Spleen (tissue), 11 donors: Measurements from ENCODE around the gene RBM17. TPM values are rescaled to one million over a fixed set of nuclear protein-coding genes. Genes with fewer than 3 reads are reported as not detected.
A peak's percentile ranks its signal among the peaks of the same experiment; 100 is the strongest.

Experiments
- DNase-seq: peaks from one replicate; pipeline ENCODE4 v3.0.0-alpha.2; 2020
- H3K27ac ChIP-seq, 8 donors: fragments of 200-600 bp; sonication (generic) in 7 of 8; 1 replicate in 4 of 8; 2 replicates in 4 of 8; pipeline versions ENCODE4 v1.5.0 to v1.8.0; 2016 to 2021; ENCODE audit warnings: inconsistent platforms in 4 of 8, mild to moderate bottlenecking in 4 of 8, moderate library complexity in 1 of 8
- H3K27me3 ChIP-seq, 7 donors: fragments of 200-600 bp; sonication (generic) in 6 of 7; replicated peaks in 1 of 7; 1 replicate in 4 of 7; 2 replicates in 3 of 7; pipeline versions ENCODE4 v1.5.0 to v1.8.0; 2016 to 2021; ENCODE audit warnings: inconsistent platforms in 3 of 7, mild to moderate bottlenecking in 1 of 7
- H3K36me3 ChIP-seq, 6 donors: fragments of 200-600 bp; sonication (generic) in 5 of 6; 1 replicate in 4 of 6; 2 replicates in 2 of 6; pipeline versions ENCODE4 v1.5.0 to v1.8.0; 2016 to 2021; ENCODE audit warnings: inconsistent platforms in 2 of 6
- H3K4me1 ChIP-seq, 6 donors: fragments of 200-600 bp; sonication (generic) in 5 of 6; 1 replicate in 3 of 6; 2 replicates in 3 of 6; pipeline versions ENCODE4 v1.5.0 to v1.8.0; 2016 to 2021; ENCODE audit warnings: inconsistent platforms in 3 of 6
- H3K4me3 ChIP-seq, 8 donors: fragments of 200-600 bp; sonication (generic) in 7 of 8; 1 replicate in 4 of 8; 2 replicates in 4 of 8; pipeline versions ENCODE4 v1.5.0 to v1.8.0; 2016 to 2021; ENCODE audit warnings: inconsistent platforms in 4 of 8, mild to moderate bottlenecking in 4 of 8, moderate library complexity in 2 of 8
- H3K9me3 ChIP-seq, 8 donors: fragments of 200-600 bp; sonication (generic) in 7 of 8; 1 replicate in 4 of 8; 2 replicates in 4 of 8; pipeline versions ENCODE4 v1.5.0 to v1.8.0; 2016 to 2021; ENCODE audit warnings: inconsistent platforms in 4 of 8
- CTCF ChIP-seq, 11 experiments: fragments of 200-600 bp in 7 of 11; fragments of 450-650 bp in 4 of 11; sonication (generic) in 4 of 11; IDR thresholded peaks in 8 of 11; conservative IDR thresholded peaks in 3 of 11; 1 replicate in 7 of 11; 2 replicates in 4 of 11; pipeline versions ENCODE4 v1.4.0 to v1.8.0; 2016 to 2021; ENCODE audit warnings: antibody characterized with exemption in 11 of 11, inconsistent platforms in 4 of 11, mild to moderate bottlenecking in 1 of 11
- POLR2A ChIP-seq, 3 donors: fragments of 450-650 bp; IDR thresholded peaks; one replicate each; pipeline ENCODE4 v1.5.1; 2017; ENCODE audit warnings: antibody characterized with exemption in 3 of 3, mild to moderate bottlenecking in 1 of 3
- POLR2AphosphoS5 ChIP-seq, 3 donors: sonication (generic); formaldehyde crosslinking; IDR thresholded peaks; one replicate each; pipeline ENCODE4 v1.5.1; 2017; ENCODE audit warnings: antibody characterized with exemption in 3 of 3
- WGBS, 5 donors: extraction: QIAGEN DNeasy Blood & Tissue Kit in 3 of 5; methylation state at CpG; one replicate each; pipeline versions ENCODE4 v1.1.5 to v1.1.7; 2013 to 2018; 5-methylcytosine and 5-hydroxymethylcytosine counted together
- intact Hi-C: fragments of 100-400 bp; cut with DNase I; formaldehyde crosslinking; loops from one replicate; pipeline ENCODE4 v1.15.0; 2023; ENCODE audit warnings: low total_unique reads
- polyA plus RNA-seq, 3 donors: library from polyadenylated mRNA; stranded (reverse); fragments of 200-250 nt; gene quantifications; one replicate each; pipeline ENCODE4 v1.2.1, GENCODE V29; 2013
- total RNA-seq, 7 donors: library from RNA; depleted of rRNA in 3 of 7; stranded (reverse); fragments of >200 nt in 3 of 7; fragmentation: NEBNext Ultra II Directional in 4 of 7; extraction: Animal tissue kit (Norgen Biotek cat#: 25700) in 4 of 7; gene quantifications; one replicate each; pipeline versions ENCODE4 v1.1.0 to v1.2.1, GENCODE V29; 2016 to 2021
- donor health status: healthy with polysubstance abuse.
- donor health status: DM: no; HTN: no; CAD: no; lungs with moderate emphysema.
- donor health status: DM: no; HTN: no; CAD: no.
- donor health status: Bipolar disorder and iron deficiency.
- donor health status: healthy.
- donor health status: DM: no; HTN: no; CAD: no.
- donor health status: DM: yes; HTN: yes; CAD: no.

Gene RBM17
- total and polyA plus RNA-seq, 10 donors: 63.1 to 140 (median 111) TPM

GRCh38 chr10:6108072-6108471 lies 19.2 kb downstream of the RBM17 start:
- Histone ChIP-seq H3K9me3 (no peaks in the 10 kb centered on the region), H3K4me3 (no peak overlapping the region), H3K27me3 (no peaks in the 10 kb centered on the region), H3K36me3 (peaks cover 5 to 100% (median 80%) of the 10 kb centered on the region in 6 donors), H3K27ac (no peak overlapping the region), H3K4me1 (peaks cover 5 to 42% (median 15%) of the 10 kb centered on the region in 6 donors)
- no peak for DNase-seq
- intact Hi-C loops: loop anchor here (5.0 to 10.0 kb wide), 3 partner anchors 44 to 294 kb away; partner anchors contain the start of gene PFKFB3
- TF ChIP-seq POLR2AphosphoS5 (IDR thresholded peaks at IDR 0.05) (no peak), CTCF (IDR thresholded peaks at IDR 0.05 in 8 of 11, conservative IDR thresholded peaks at IDR 0.05 in 3 of 11) (no peak), POLR2A (IDR thresholded peaks at IDR 0.05) (no peak)
- WGBS, 5 donors: 86 to 92% (median 90%) methylated on average over 6 of the region's 6 CpGs

GRCh38 chr10:6108631-6109443 lies 20.0 kb downstream of the RBM17 start:
- Histone ChIP-seq H3K36me3 (peaks cover 7 to 100% (median 87%) of the 10 kb centered on the region in 6 donors), H3K9me3 (no peaks in the 10 kb centered on the region), H3K4me3 (no peak overlapping the region), H3K27ac (peak overlapping the region in 3 of 8 donors; percentile 4 to 37 (median 16)), H3K4me1 (peaks cover 5 to 34% (median 15%) of the 10 kb centered on the region in 6 donors), H3K27me3 (no peaks in the 10 kb centered on the region)
- 37 to 45% (median 43%) methylated on average over 12 of the region's 12 CpGs for WGBS, 5 donors
- DNase-seq: no peak
- intact Hi-C loops: loop anchor here (5.0 to 10.0 kb wide), 3 partner anchors 43 to 293 kb away; partner anchors contain the start of gene PFKFB3
- TF ChIP-seq POLR2AphosphoS5 (IDR thresholded peaks at IDR 0.05): peak in 1 of 3 donors; percentile 37
- TF ChIP-seq CTCF (IDR thresholded peaks at IDR 0.05 in 8 of 11, conservative IDR thresholded peaks at IDR 0.05 in 3 of 11): peak in 10 of 11 experiments; percentile 59 to 94 (median 81)
- TF ChIP-seq POLR2A (IDR thresholded peaks at IDR 0.05): no peak

DNA sequence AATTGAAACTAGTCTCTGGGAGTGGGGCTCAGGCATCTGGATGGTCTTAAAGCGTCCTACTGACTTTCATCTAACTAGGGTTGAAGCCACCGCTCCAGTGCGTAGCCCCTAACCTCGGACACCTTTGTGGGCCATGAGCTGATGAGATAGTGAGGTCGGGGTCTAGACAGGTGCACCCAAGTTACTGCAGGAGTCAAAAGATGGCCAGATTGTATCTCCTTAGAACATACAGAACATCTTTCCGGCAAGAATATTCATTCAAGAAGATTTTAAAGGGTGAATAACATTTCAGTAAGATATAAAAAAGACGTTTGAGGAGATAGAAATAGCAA lies 20.6 kb downstream of the RBM17 start:
- Histone ChIP-seq H3K4me1 (peaks cover 1 to 28% (median 13%) of the 10 kb centered on the region in 6 donors), H3K27me3 (no peaks in the 10 kb centered on the region), H3K4me3 (no peak overlapping the region), H3K27ac (peak overlapping the region in 3 of 8 donors; percentile 4 to 37 (median 16)), H3K9me3 (no peaks in the 10 kb centered on the region), H3K36me3 (peaks cover 7 to 100% (median 91%) of the 10 kb centered on the region in 6 donors)
- 80 to 88% (median 84%) methylated on average over 7 of the region's 7 CpGs for WGBS, 5 donors
- DNase-seq: no peak
- intact Hi-C loops: loop anchor here (5.0 to 10.0 kb wide), 3 partner anchors 43 to 293 kb away; partner anchors contain the start of gene PFKFB3
- TF ChIP-seq POLR2AphosphoS5 (IDR thresholded peaks at IDR 0.05): no peak
- no peak for TF ChIP-seq CTCF (IDR thresholded peaks at IDR 0.05 in 8 of 11, conservative IDR thresholded peaks at IDR 0.05 in 3 of 11)
- no peak for TF ChIP-seq POLR2A (IDR thresholded peaks at IDR 0.05)

- WGBS, 5 donors: 83 to 94% (median 89%) methylated on average over 5 of the region's 5 CpGs
- Histone ChIP-seq H3K4me3 (no peak overlapping the region), H3K27me3 (no peaks in the 10 kb centered on the region), H3K9me3 (no peaks in the 10 kb centered on the region), H3K27ac (no peak overlapping the region), H3K4me1 (peaks cover 0 to 27% (median 16%) of the 10 kb centered on the region in 6 donors), H3K36me3 (peaks cover 7 to 100% (median 94%) of the 10 kb centered on the region in 6 donors)
- intact Hi-C loops: no loop called here
- no peak for TF ChIP-seq POLR2AphosphoS5 (IDR thresholded peaks at IDR 0.05)
- TF ChIP-seq CTCF (IDR thresholded peaks at IDR 0.05 in 8 of 11, conservative IDR thresholded peaks at IDR 0.05 in 3 of 11): no peak
- TF ChIP-seq POLR2A (IDR thresholded peaks at IDR 0.05): no peak
- DNase-seq: no peak
Observed at GRCh38 chr10:6110136-6110535, 21.3 kb downstream of the RBM17 start.
